ENCODE results near the gene STK39.

- TF ChIP-seq, protein P1, sequence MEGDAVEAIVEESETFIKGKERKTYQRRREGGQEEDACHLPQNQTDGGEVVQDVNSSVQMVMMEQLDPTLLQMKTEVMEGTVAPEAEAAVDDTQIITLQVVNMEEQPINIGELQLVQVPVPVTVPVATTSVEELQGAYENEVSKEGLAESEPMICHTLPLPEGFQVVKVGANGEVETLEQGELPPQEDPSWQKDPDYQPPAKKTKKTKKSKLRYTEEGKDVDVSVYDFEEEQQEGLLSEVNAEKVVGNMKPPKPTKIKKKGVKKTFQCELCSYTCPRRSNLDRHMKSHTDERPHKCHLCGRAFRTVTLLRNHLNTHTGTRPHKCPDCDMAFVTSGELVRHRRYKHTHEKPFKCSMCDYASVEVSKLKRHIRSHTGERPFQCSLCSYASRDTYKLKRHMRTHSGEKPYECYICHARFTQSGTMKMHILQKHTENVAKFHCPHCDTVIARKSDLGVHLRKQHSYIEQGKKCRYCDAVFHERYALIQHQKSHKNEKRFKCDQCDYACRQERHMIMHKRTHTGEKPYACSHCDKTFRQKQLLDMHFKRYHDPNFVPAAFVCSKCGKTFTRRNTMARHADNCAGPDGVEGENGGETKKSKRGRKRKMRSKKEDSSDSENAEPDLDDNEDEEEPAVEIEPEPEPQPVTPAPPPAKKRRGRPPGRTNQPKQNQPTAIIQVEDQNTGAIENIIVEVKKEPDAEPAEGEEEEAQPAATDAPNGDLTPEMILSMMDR (IDR thresholded peaks at IDR 0.05), result no peak
- TF ChIP-seq POLR2A (IDR thresholded peaks at IDR 0.05), result no peak
Measured at GRCh38 chr2:168175469-168175868, 71.9 kb downstream of the STK39 start.

All from lower leg skin (tissue), 3 donors.